Neuronal stem cell (in vitro differentiated cells): Measurements from ENCODE around the gene SFRP5.
A peak's percentile ranks its signal among the peaks of the same experiment; 100 is the strongest.

Source experiments
- DNase-seq: peaks from one replicate; pipeline ENCODE4 v3.0.0-alpha.2; 2013; ENCODE audit warnings: low spot score
- H2AFZ ChIP-seq: one replicate; pipeline ENCODE4 v1.6.1; 2013; ENCODE audit warnings: mild to moderate bottlenecking, low read length, inconsistent platforms
- H2AK5ac ChIP-seq: 2 replicates; pipeline ENCODE4 v1.6.1; 2013; ENCODE audit warnings: low read depth, mild to moderate bottlenecking, inconsistent platforms, low read length, moderate library complexity, mixed read lengths
- H2BK120ac ChIP-seq: 2 replicates; pipeline ENCODE4 v1.6.1; 2013; ENCODE audit warnings: low read depth, mild to moderate bottlenecking, inconsistent platforms, low read length, moderate library complexity, mixed read lengths
- H2BK12ac ChIP-seq: one replicate; pipeline ENCODE4 v1.6.1; 2013; ENCODE audit warnings: low read length, inconsistent platforms
- H2BK15ac ChIP-seq: 2 replicates; pipeline ENCODE4 v1.6.1; 2013; ENCODE audit warnings: mild to moderate bottlenecking, low read length, inconsistent platforms, mixed read lengths
- H2BK5ac ChIP-seq: one replicate; pipeline ENCODE4 v1.6.1; 2013; ENCODE audit warnings: inconsistent platforms, mild to moderate bottlenecking, low read length, moderate library complexity
- H3K14ac ChIP-seq: one replicate; pipeline ENCODE4 v1.6.1; 2013; ENCODE audit warnings: low read length, inconsistent platforms
- H3K18ac ChIP-seq: 2 replicates; pipeline ENCODE4 v1.6.1; 2013; ENCODE audit warnings: low read length, inconsistent platforms
- H3K23ac ChIP-seq: 2 replicates; pipeline ENCODE4 v1.6.1; 2013; ENCODE audit warnings: low read depth, mild to moderate bottlenecking, mixed read lengths, low read length, inconsistent platforms; ENCODE audit not compliant: poor library complexity
- H3K27ac ChIP-seq: replicated peaks from 3 replicates; pipeline ENCODE4 v1.5.1; 2013; ENCODE audit warnings: low read length, inconsistent platforms
- H3K27me3 ChIP-seq, 3 experiments: 2 replicates each; pipeline ENCODE4 v1.6.1; 2013; ENCODE audit warnings: low read length in 3 of 3, mild to moderate bottlenecking in 2 of 3, inconsistent platforms in 1 of 3, low read depth in 1 of 3, mixed read lengths in 1 of 3, moderate library complexity in 1 of 3; ENCODE audit not compliant: control insufficient read depth in 3 of 3, insufficient read depth in 3 of 3
- H3K36me3 ChIP-seq, 2 donors: replicated peaks in 1 of 2; 2 replicates each; pipeline ENCODE4 v1.6.1; 2013; ENCODE audit warnings: low read length in 2 of 2; ENCODE audit not compliant: control insufficient read depth in 2 of 2, insufficient read depth in 2 of 2
- H3K4ac ChIP-seq: 2 replicates; pipeline ENCODE4 v1.6.1; 2013; ENCODE audit warnings: inconsistent platforms, mild to moderate bottlenecking, low read length, moderate library complexity
- H3K4me1 ChIP-seq, 2 donors: 1 replicate in 1 of 2; 2 replicates in 1 of 2; pipeline ENCODE4 v1.6.1; 2013; ENCODE audit warnings: low read length in 2 of 2, low read depth in 1 of 2; ENCODE audit not compliant: control insufficient read depth in 2 of 2, insufficient read depth in 1 of 2
- H3K4me2 ChIP-seq: one replicate; pipeline ENCODE4 v1.6.1; 2013; ENCODE audit warnings: mild to moderate bottlenecking, low read length, inconsistent platforms; ENCODE audit not compliant: insufficient read depth, poor library complexity, severe bottlenecking
- H3K4me3 ChIP-seq, 2 donors: 2 replicates each; pipeline ENCODE4 v1.5.1; 2013; ENCODE audit warnings: low read length in 2 of 2, mild to moderate bottlenecking in 2 of 2, inconsistent platforms in 1 of 2, moderate library complexity in 1 of 2
- H3K79me1 ChIP-seq: one replicate; pipeline ENCODE4 v1.6.1; 2013; ENCODE audit warnings: low read depth, mild to moderate bottlenecking, inconsistent platforms, low read length, moderate library complexity
- H3K9ac ChIP-seq: one replicate; pipeline ENCODE4 v1.6.1; 2013; ENCODE audit warnings: mild to moderate bottlenecking, low read depth, low read length, inconsistent platforms; ENCODE audit not compliant: poor library complexity
- H3K9me3 ChIP-seq, 2 donors: replicated peaks in 1 of 2; 2 replicates each; pipeline versions ENCODE3 to v1.6.1; 2013; ENCODE audit warnings: low read length in 2 of 2, mild to moderate bottlenecking in 2 of 2, inconsistent platforms in 1 of 2, low read depth in 1 of 2, mixed read lengths in 1 of 2, moderate library complexity in 1 of 2; ENCODE audit not compliant: control insufficient read depth in 2 of 2, insufficient read depth in 1 of 2
- H4K8ac ChIP-seq: one replicate; pipeline ENCODE4 v1.6.1; 2013; ENCODE audit warnings: low read depth, mild to moderate bottlenecking, inconsistent platforms, low read length, moderate library complexity
- H4K91ac ChIP-seq: one replicate; pipeline ENCODE4 v1.6.1; 2013; ENCODE audit warnings: low read length, low read depth, mild to moderate bottlenecking, inconsistent platforms; ENCODE audit not compliant: poor library complexity
- WGBS, 2 donors: extraction: QIAGEN DNeasy Blood & Tissue Kit; methylation state at CpG; one replicate each; pipeline ENCODE4 v1.1.7; 2013; ENCODE audit warnings: missing lambda C conversion rate in 2 of 2, mixed read lengths in 1 of 2; ENCODE audit not compliant: insufficient read length in 2 of 2, insufficient replicate concordance in 1 of 2; ENCODE audit errors: extremely low coverage in 2 of 2; 5-methylcytosine and 5-hydroxymethylcytosine counted together

Gene SFRP5

DNA sequence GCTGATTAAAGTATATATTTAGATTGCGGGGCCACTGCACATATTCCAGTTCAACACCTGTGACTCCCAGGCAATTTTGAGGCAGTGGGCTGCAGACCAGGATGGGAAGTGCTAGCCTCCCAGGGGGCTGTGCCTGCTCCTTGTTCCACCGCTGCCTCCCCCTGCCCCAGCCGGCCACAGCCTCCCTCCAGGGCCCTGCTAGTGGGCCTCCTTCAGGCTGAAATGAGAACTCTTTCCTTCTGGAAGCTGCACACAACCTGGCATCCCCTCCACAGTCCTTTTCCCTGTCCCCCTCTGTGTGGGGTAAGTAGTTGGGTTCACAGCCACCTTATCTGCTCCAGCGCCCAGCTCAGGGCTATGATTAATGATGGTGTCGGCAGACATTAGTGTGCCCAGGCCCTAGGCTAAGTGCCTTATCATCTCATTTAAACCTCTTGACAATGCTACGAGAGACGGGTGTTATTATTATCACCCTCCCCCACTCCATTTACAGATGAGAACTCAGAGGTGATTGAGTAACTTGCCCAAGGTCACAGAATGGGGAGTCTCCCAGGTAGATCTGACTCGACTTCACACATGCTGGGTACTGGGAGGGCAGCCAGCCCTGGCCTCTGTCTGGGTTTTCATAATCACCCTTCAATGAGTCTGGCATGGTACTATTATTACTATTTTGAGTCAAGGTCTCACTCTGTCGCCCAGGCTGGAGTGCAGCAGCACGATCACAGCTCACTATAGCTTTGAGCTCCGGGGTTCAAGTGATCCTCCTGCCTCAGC, 10.8 kb upstream of the SFRP5 start:
- no peak overlapping the region for H2BK15ac ChIP-seq
- H2BK12ac ChIP-seq, result no peak overlapping the region
- H3K18ac ChIP-seq, result no peak overlapping the region
- no peak overlapping the region for H4K91ac ChIP-seq
- H2AK5ac ChIP-seq, result no peak overlapping the region
- H2BK5ac ChIP-seq, result no peak overlapping the region
- H3K79me1 ChIP-seq, result no peaks in the 10 kb centered on the region
- no peak overlapping the region for H3K27ac ChIP-seq
- WGBS, 2 donors, result no CpG with 5 or more reads among the region's 11 CpGs
- H3K23ac ChIP-seq, result no peak overlapping the region
- no peak overlapping the region for H3K4me2 ChIP-seq
- no peak overlapping the region for H2AFZ ChIP-seq
- H3K27me3 ChIP-seq, result peaks cover 0 to 54% (median 0%) of the 10 kb centered on the region in 3 experiments
- peaks cover 6 to 16% of the 10 kb centered on the region in 2 donors for H3K4me1 ChIP-seq
- no peak for DNase-seq
- no peak overlapping the region for H4K8ac ChIP-seq
- H3K9me3 ChIP-seq, result no peaks in the 10 kb centered on the region
- no peak overlapping the region for H3K9ac ChIP-seq
- H2BK120ac ChIP-seq, result no peak overlapping the region
- H3K14ac ChIP-seq, result no peak overlapping the region
- no peak overlapping the region for H3K4me3 ChIP-seq
- no peaks in the 10 kb centered on the region for H3K36me3 ChIP-seq
- H3K4ac ChIP-seq, result no peak overlapping the region

DNA sequence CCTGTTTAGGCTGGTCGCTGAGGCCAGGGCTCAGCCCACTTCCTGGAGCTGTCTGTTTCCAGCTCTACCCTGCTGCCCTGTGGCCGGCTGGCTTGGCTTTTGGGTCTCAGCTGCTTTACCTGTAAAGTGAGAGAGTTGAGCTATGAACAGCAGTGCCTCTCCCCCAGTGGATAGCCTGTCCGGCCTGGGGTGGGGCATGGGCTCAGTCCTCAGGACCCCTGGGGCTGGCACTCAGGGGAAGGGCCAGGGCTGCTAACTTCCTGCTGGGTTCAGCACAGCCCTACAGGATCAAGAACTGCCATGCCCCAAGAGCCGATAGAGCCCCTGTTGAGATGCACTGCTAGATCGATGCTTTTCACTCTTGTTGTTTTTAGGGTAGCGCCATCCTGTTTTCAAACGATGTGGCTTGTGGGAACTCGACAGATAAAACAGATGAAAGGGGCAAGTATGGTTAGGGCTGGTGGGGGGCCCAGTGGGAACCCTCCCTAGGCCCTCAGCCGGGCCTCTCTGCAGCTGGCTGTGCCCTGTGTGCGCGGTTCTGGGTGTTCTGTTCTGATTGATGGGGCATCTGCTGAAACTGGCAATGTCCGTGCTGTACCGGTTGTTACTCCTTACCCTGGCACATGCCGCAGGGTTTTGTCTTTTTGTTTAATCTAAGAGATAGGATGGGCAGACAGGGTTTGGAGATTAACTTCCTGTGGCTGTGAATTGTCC, 10.0 kb upstream of the SFRP5 start:
- Histone ChIP-seq H3K27ac (no peak overlapping the region), H3K36me3 (no peaks in the 10 kb centered on the region), H2BK15ac (no peak overlapping the region), H3K14ac (no peak overlapping the region), H2BK12ac (no peak overlapping the region), H3K18ac (peak overlapping the region; percentile 1), H3K4me1 (peaks cover 6 to 15% of the 10 kb centered on the region in 2 donors), H3K9me3 (no peaks in the 10 kb centered on the region), H3K4ac (no peak overlapping the region), H3K4me3 (no peak overlapping the region), H2BK120ac (no peak overlapping the region), H2AK5ac (no peak overlapping the region), H4K8ac (no peak overlapping the region), H3K23ac (no peak overlapping the region), H3K79me1 (no peaks in the 10 kb centered on the region), H3K4me2 (no peak overlapping the region), H3K9ac (no peak overlapping the region), H4K91ac (no peak overlapping the region), H2AFZ (peak overlapping the region; percentile 80), H2BK5ac (no peak overlapping the region), H3K27me3 (peaks cover 0 to 57% (median 0%) of the 10 kb centered on the region in 3 experiments)
- no peak for DNase-seq
- no CpG with 5 or more reads among the region's 14 CpGs for WGBS, 2 donors

DNA sequence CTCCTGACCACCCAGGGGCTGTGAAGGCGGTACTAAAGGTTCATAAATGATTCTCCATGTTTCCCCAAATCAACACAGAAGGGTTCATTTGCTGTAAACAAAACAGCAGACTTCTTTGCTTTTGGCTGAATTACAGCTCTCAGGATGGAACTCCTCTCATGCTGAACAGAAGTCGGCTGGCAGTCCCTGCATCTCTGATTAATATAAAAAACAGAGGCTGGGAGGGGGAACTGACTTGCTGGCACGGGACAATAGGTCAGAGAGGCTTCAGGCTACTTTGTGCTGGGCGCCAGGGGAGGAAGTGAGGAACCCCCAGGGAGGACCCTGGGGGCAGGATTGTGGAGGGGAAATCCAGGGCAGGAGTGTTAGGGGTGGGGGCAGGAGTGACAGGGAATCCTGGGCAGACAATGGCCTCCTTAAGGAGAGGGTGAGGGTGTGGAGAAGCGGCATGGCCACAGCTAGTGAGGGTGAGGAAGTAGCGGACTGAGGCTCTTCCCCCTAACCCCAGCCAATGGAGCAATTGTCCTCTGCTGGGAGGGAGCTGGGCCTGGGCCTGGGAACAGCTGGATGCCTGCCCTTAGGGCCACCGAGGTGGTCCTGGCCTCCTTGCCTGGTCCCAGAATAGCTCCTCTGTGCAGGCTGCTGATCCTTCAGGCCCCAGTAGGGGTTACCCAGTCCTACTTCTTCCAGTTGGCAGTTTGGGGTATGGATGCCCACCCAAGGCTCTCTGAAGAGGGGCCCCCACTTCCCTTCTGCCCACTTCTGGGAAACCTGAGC, 9.2 kb upstream of the SFRP5 start:
- Histone ChIP-seq H2BK15ac (no peak overlapping the region), H3K27ac (no peak overlapping the region)

More for the DNA sequence above, 9.2 kb upstream of the SFRP5 start:
- peaks cover 6 to 13% of the 10 kb centered on the region in 2 donors for H3K4me1 ChIP-seq
- no peak overlapping the region for H4K91ac ChIP-seq
- H2BK5ac ChIP-seq, result no peak overlapping the region
- peaks cover 0 to 54% (median 0%) of the 10 kb centered on the region in 3 experiments for H3K27me3 ChIP-seq
- no peak for DNase-seq
- peak overlapping the region; percentile 9 for H3K18ac ChIP-seq
- no peaks in the 10 kb centered on the region for H3K36me3 ChIP-seq
- no peaks in the 10 kb centered on the region for H3K79me1 ChIP-seq
- no peak overlapping the region for H3K4me3 ChIP-seq
- WGBS, 2 donors, result no CpG with 5 or more reads among the region's 7 CpGs
- H3K23ac ChIP-seq, result no peak overlapping the region
- H2BK120ac ChIP-seq, result no peak overlapping the region
- no peak overlapping the region for H3K4me2 ChIP-seq
- H4K8ac ChIP-seq, result no peak overlapping the region
- no peak overlapping the region for H3K14ac ChIP-seq
- no peak overlapping the region for H3K4ac ChIP-seq
- H2BK12ac ChIP-seq, result no peak overlapping the region
- peak overlapping the region; percentile 53 for H2AK5ac ChIP-seq
- no peaks in the 10 kb centered on the region for H3K9me3 ChIP-seq
- H2AFZ ChIP-seq, result peak overlapping the region; percentile 80
- no peak overlapping the region for H3K9ac ChIP-seq
